Glutamatergic neuron (in vitro differentiated cells): Measurements from ENCODE around the gene POTEM. TPM values are rescaled to one million over a fixed set of nuclear protein-coding genes. Genes with fewer than 3 reads are reported as not detected.
"Not testable (repeated sequence)": the region's sequence is repeated elsewhere in the genome, so short reads cannot be mapped to it uniquely, and the experiment has no call there.

Source experiments
- DNase-seq: peaks from one replicate; pipeline ENCODE4 v3.0.0; 2022
- H3K27ac Mint-ChIP-seq: one replicate; pipeline ENCODE4 v1.8.0; 2020; ENCODE audit warnings: mild to moderate bottlenecking, mixed read lengths, inconsistent platforms; ENCODE audit not compliant: unreplicated experiment
- H3K27me3 Mint-ChIP-seq: one replicate; pipeline ENCODE4 v1.8.0; 2020; ENCODE audit warnings: mild to moderate bottlenecking, moderate library complexity, mixed read lengths, inconsistent platforms; ENCODE audit not compliant: unreplicated experiment
- H3K36me3 Mint-ChIP-seq: one replicate; pipeline ENCODE4 v1.8.0; 2020; ENCODE audit warnings: mild to moderate bottlenecking, mixed read lengths, inconsistent platforms; ENCODE audit not compliant: unreplicated experiment
- H3K4me1 Mint-ChIP-seq: one replicate; pipeline ENCODE4 v1.8.0; 2020; ENCODE audit warnings: mild to moderate bottlenecking, low read depth, mixed read lengths, inconsistent platforms; ENCODE audit not compliant: unreplicated experiment
- H3K4me3 Mint-ChIP-seq: one replicate; pipeline ENCODE4 v1.8.0; 2020; ENCODE audit warnings: mild to moderate bottlenecking, mixed read lengths, inconsistent platforms; ENCODE audit not compliant: unreplicated experiment
- H3K9me3 Mint-ChIP-seq: one replicate; pipeline ENCODE4 v1.8.0; 2020; ENCODE audit warnings: mild to moderate bottlenecking, moderate library complexity, mixed read lengths, inconsistent platforms; ENCODE audit not compliant: unreplicated experiment
- total RNA-seq: library from RNA; stranded (reverse); fragmentation: NEBNext Ultra II Directional; extraction: Animal tissue kit (Norgen Biotek cat#: 25700); gene quantifications from one replicate; pipeline ENCODE4 v1.2.1, GENCODE V29; 2021; ENCODE audit not compliant: unreplicated experiment

Gene POTEM
- total RNA-seq, 1 donor from 2014 or later: not detected

- H3K4me1 Mint-ChIP-seq, H3K9me3 Mint-ChIP-seq, H3K4me3 Mint-ChIP-seq, DNase-seq, H3K27me3 Mint-ChIP-seq, H3K27ac Mint-ChIP-seq, H3K36me3 Mint-ChIP-seq: not testable (repeated sequence)
Measured at GRCh38 chr14:19043384-19043783, 76.2 kb downstream of the POTEM start.
